Stimulated activated CD4-positive, alpha-beta T cell treated with anti-CD3 and anti-CD28 coated beads, Interleukin-12 subunit alpha, Interleukin-12 subunit beta, amount 100 ng/mL, for 4 hours (primary cell): Measurements from ENCODE around the gene CGNL1.

Source experiments
- DNase-seq: peaks from one replicate; pipeline ENCODE4 v3.0.0-alpha.2; 2020

The CGNL1 gene

DNA sequence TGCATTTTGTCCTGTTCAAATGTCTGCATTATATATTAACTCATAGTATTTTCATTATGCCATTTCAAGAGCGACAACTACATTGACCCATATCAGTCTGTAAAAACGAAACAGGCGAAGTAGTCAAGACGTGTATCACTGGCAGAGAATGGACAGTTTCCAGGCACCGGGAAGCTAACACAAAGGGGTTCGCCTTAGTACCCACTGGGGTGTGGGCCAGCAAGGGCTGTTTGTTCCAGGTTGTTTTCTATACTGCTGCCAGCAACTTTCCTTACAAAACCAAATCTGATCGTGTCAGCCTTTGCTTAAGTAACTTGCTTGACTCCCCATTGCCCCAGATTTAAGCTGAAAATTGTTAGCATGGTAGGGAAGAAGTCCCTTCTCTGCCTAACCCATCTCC is 87.1 kb downstream of the CGNL1 start:
- DNase-seq, result no peak

DNA sequence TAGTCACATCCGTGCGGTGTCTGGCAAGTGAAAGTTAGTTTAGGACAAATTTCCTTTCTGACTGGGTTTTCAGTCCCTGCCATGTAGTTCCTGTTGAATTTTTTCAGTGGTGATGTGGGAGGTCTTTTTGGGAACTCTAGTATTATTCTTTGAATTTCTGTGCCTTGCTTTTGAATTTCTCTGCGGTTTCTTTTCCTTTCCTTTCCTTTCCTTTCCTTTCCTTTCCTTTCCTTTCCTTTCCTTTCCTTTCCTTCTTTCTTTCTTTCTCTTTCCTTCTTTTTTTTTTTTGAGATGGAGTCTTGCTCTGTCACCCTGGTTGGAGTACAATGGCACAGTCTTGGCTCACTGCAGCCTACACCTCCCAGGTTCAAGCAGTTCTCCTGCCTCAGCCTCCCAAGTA is 88.2 kb downstream of the CGNL1 start:
- no peak for DNase-seq

DNA sequence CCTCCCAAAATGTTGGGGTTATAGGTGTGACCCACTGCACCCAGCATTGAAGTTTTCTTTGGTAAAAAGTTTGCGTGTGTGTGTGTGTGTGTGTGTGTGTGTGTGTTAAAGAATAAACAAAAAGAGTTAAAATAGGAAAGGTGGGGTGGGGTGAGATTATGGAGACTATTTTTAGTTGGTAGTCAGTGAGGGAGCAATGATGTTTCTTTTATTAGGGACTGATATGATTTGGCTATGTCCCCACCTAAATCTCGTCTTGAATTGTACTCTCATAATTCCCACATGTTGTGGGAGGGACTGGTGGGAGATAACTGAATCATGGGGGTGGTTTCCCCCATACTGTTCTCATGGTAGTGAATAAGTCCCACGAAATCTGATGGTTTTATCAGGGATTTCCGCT is 92.2 kb downstream of the CGNL1 start:
- DNase-seq, result no peak

DNA sequence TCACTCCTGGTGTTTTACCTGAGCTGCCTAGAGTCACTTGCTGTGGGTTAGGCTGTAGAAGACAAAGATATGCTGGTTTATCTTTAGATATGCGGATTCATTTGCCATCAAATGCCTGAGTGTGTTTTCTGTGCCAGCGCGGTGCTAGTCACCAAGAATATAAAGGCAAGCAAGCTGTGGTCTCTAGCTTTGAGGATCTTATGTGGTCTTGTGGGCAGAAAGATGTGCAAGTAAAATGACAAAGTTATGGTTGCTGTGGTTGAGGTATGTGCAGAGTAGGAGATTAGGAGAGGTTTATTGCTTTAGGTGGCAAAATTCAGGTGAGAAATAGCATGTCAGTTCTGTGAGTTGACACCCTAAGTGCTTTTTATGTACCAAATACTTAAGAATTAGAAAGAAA is 94.2 kb downstream of the CGNL1 start:
- DNase-seq, result no peak

DNA sequence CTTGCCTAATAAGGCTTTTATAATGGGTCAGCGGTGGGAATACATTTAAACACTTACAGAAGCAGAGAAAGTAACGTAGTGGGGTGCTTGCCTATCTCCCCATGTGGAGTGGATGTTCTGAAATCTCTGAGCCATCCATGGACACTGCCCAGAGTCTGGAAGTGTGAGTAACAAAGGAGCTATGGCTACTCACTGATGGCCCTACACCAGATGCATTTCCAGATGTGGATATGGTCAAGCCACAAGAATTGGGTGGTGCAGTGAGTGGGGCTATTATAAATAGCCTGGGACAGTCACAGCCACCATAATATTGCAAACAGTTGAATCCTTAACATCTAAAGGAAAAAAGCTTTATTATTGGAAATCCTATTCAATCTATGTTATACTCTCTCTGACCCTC is 96.6 kb downstream of the CGNL1 start:
- no peak for DNase-seq

DNA sequence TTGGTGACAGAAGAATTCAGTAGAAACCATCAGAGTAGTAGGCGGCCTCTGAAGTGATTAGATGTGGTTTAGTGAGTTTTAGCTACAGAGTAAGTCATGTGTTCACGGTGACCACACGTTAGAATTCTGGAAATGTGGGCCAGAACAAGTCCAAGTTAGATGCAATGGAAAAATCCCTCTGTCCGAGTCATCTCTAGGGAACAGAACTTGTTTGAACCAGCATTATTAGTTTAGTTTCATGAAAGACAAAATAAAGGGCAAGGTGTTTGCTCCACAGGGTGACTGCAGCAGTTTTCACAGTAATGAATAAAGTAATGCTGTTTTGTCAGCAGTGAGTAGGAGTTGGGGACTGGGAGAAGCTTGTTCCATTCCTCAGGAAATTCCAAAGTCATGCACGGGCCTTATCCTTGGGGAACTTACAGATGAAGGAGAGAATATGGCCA is 100.2 kb downstream of the CGNL1 start:
- no peak for DNase-seq

DNA sequence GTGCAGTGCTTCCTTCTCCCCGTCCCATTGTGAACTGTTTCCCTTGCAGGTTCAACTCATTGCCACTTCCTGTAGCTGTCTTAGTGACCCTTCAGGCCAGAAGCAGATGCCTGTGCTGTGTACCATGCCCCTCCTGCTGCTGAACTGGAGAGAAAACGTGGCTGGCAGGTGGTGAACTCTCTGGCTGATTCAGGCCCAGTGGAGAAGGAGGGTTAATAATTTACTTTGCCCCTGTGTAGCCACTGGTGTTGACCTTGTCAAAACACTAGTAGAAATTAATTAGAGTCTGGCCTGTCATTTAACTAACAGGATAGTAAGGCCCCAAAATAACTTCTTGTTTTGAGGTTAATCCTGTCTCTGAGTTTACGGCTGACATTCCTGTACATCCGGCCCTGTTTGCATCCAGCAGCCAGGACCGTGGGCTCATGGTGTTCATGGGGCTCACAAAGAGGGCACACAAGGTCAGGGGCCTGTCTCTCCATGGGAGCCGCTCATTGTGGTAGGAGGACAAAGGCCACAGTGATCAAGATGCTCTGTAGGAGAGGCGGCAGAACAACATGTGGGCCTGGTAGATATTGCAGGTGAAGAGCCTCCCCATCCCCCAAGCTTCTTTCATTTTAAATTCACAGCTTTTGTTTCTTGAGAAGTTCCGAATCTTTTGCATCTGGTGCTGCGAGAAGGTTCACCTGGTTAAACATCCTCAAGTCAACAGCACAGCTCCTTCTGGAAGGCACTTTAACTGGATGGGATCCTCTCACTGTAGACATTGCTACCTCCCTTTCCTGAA is 101.6 kb downstream of the CGNL1 start:
- no peak for DNase-seq

DNA sequence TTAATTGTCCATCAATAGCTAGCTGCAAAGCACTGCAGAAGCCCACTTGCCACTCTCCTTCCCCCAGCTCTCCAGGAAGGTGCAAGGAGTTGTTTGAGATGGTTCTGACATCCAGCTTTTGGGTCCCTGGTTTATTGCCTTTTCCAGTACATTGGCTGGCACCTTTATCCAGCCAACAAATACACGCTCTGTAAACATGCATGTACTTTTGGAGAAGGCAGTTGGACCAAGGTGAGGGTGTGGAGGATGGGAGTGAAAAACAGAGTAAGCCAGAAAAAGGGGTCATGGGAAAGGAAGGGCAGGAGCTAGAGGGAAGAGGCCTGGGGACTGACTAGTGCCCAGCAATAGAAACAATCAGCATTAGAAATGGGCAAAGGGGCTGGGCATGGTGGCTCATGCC is 102.7 kb downstream of the CGNL1 start:
- DNase-seq, result no peak

DNA sequence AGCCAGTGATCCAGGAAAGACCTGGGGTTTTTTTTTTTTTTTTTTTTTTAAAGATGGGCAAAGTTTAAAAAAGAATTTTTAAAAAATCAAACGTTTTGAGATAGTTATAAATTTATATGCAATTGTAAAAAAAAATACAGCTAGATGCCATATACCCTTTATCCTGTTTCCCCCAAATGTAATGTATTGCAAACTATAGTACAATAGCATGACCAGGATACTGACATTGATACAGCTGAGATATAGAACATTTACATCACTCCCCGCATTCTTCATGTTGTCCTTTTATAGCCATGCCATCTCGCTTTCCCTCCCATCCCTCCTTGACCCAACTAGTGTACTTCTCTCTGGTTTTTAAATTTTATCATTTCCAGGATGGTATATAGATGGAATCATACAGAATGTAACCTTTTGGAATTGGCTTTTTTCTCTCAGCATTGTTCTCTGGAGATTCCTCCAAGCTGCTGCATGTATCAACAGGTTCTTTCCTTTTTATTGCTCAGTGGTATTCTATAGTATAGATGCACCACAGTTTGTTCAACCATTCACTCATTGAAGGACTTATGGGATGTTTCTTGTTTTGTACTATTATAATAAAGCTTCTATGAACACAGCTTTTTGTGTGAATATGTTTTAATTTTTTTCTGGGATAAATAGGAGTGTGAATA is 104.9 kb downstream of the CGNL1 start:
- DNase-seq, result no peak

DNA sequence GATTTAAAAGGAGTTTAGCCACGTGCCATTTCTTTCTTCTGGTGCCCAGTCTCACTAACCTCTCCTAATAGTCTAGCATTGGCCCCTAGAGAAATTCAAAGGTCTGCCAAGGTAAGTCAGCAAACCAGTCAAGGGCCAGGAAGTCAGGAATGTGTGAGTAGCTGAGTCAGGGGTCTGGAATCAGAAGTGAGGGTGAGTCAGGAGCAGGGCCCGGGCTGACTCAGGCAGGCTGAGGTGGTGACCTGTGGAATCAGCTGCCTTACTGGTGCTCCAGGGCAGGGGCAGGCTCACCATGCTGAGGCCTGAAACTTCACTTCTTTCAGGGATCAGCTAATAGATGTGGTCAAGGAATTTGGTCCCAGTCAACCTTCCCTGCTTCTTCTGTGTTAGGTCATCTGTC is 109.6 kb downstream of the CGNL1 start:
- DNase-seq, result no peak

DNA sequence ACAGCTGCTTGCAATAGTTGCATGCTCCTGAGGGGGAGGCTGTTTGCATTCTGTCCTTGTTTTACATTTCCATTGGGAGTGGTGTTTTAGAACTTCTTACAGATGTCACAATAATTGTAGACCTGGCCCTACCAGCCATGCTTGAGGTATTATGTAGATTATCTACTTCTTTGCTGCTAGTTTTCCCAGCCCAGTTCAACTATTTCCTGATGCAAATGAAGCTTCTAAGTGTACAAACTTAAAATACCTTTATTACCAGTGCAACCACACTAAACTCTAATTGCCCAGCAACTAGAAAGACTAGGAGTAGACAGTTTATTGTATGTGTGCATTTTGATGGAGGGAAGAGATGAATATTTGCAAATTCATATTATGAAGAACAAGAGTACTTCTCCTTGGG is 110.5 kb downstream of the CGNL1 start:
- no peak for DNase-seq

DNA sequence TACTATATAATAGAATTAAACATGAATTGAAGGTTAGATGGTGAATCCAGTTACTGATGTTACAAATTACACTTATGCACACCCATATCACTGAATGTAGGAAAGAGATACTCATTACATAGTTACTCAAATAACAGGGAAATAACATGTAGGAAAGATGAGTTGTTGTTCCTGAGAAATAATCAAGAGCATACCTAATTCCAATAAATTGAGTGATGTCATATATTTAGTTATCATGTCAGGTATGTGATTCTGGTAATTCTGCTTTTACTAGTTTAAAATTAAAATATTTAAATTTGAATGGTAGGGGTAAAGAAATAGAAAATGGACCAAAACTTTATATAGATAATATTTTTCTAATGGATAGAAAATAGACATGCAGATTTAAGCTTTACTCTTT is 112.8 kb downstream of the CGNL1 start:
- DNase-seq, result no peak

DNA sequence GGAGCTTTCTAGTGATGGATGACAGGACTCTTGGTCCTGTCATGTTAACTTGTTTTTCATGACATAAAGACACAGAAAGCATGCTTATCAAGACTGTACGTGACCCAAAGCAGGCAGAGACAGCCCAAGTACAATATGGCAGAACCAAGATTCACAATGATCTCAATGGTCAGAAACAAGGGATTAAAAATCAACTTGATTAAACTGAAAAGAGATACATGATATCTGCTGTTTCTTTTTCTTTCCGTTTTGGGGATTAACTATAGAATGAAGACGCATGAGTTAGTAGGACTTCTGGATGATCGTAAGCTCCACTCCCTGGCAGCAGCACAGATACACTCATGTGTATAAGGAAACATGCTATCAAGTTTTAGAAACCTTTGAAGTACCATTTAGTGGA is 117.0 kb downstream of the CGNL1 start:
- no peak for DNase-seq

DNA sequence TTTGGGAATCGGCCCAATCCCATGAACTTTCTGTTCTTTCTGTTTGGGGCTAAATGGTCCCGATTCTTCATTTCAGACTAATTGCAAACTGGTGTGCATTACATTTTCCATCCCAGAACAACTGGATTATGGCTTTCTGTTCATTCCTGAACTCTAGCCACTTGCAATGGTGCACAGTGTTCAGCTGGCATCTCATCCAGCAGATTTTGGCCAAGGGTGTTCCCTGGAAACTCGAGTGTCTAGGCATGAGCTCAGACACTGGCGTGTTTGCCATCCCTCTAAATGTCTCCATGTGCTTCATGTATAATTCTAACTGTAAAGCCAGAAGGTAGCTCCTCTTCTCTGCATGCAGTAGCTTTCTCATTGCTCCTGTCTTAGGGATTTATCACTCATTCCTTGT is 118.3 kb downstream of the CGNL1 start:
- DNase-seq, result no peak

DNA sequence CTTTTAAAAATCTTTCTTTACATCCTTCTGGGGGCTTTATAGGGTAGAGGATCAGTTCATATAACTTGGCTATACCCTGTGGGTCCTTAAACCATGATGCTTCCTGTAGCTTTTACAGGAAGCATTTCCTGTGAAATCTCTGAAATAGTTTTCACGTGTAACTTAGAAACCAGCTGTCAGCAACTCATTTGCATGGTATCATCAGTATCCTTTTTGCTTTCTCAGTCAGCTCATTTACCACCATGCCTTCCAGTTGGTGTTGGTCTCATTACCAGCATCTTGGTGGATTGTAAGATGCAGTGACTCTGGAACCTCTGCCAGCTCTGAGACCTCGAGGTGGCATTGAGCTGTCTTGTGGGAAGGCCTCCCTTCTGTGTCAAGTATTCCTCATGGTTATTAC is 118.7 kb downstream of the CGNL1 start:
- DNase-seq, result no peak

DNA sequence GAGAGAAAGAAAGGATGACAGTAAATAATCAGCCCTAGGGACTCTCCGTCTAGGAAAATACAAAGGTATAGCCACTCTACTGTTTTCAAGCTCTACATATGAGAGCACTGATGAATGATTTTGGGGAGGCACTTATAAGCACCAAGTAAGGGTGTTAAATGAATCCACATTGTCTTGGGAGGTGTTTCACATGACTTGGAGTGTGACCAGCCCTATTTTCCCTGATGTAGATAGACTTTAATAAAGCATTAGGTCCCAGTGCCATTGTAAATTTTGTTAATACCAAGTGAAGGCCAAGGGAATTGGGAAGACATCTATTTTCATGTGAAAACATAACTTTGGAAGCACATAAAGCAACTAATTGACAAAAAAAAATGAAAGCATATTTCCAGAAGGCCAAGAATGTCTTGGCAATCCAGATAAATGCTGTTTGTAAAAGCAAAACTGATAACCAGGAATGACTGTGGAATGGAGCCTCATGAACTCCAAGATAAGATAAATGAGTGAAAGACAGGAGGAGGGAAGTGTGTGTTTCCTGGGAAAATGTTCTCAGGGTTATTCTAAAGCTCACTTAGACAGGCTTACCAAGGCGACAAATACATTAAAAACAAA is 119.4 kb downstream of the CGNL1 start:
- DNase-seq, result no peak

DNA sequence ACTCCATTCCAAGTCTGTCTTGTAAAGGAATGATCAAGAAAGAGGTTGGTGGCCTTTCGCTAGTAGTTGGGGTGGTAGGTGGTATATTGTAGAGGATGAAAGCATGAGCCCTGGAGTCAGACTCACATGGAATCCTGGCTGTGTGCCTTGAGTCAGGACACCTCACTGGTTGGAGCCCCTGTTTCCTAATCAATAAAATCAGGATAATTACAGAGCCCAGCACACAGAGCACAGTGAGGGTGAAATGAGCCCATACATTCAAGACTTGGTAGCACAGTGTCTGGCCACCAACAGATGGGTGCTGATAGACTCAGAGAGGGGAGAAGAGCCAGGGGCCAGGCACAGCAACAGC is 120.3 kb downstream of the CGNL1 start:
- DNase-seq, result no peak

DNA sequence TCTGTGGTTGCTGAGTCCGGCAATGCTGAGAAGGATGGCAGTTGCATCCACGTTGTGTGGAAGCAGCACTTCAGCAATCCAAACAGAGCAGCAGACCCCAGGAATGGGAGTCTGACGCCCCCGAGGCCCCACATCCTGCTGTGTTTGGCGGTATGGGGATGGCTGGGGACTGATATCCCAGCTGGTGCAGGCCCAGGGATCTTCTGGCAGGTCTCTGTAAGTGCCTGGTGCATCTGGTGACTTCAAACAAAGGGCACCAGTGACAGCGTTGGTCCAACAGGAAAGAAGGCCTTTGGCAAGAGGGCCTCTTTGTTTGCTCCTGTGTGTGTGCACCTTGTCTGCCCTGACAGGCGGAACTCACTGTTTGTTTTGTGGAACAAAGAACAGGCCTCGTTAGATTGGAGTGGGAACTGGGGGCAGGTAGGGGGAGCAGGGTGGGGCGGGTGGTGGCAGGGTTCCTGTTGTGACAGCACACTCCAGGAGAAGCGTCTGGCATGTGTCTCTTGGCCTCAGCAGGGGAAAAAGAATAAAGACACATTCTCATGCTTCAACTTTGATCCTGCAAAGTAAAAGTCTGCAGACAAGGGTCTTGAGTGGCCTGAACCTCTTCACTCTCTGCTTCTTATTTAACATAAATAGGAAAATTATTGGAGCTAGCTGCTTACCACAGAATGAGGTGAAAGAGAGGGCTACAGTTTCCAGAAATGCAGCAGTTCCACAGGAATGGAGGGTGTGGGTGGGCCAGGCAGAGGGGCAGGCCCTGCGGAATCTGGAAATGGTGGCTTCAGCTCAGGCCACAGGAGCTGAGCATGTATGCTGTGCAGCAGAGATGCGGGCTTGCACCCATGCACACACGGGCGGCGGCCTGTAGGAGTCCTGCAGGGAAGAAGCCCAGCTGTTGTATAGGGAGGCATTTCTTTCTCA is 120.9 kb downstream of the CGNL1 start:
- no peak for DNase-seq

DNA sequence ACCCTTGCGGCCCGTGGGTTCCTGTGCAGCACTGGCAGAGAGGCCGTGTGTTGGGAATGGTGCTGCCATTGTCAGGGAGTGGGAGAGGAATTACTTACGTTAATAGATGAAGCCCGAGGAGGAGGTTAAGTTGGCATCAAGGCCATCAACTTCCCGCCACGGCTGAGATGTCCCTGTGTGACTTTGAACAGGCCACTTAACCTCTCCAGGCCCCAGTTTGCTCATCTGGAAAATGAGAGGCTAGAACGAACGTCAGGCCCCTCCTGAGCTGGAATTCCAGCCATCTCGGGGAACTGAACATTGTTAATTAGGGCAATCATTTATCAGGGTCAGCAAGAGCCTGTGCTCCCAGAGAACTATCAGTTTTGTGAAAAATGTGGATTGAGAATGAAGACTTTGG is 124.0 kb downstream of the CGNL1 start:
- no peak for DNase-seq

DNA sequence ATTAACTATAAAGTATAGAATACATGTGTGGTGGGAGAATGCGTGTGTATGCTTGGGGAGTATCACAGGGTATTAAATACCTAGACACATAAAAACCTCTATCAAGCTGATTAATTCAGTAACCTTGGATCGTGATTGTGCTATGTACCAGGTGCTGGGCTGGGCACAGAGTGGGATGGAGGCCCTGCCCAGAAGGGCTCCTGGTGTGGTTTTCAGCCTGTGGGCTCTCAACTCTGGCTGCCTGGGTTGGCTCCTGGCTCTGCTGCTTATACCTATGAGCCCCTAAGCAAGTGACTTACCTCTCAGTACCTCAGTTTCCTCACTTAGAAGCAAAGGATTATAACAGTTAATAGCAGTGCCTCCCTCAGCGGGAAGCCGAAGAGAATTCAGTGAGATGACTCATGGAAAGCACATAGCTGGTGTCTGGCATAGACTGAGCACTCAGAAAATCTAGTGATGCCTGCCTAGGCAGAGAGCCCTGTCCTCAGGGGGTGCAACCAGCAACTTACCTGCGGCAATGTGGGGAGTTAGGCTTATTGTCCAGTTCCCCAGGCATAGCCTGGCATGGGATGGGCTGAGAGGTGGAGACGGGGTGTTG is 124.8 kb downstream of the CGNL1 start:
- DNase-seq, result no peak

DNA sequence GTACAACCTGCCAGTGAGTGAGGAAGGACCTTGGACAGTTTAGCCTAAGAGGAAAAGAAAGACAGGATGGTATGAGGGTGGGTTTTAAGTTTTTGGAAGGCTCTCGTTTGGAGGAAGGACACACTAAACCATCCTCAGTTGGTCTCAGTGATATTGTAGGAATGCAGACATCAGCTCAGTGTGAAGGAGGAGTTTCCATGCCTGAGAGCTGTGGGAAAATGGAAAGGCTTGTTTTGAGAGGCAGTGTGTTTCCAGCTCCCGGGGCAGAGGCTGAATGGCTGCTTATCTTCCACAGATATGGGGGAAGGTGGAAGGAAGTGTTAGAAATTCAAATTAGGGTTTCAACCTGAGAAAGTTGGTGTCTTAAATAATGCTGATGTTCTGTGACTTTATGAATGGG is 125.8 kb downstream of the CGNL1 start:
- DNase-seq, result no peak

DNA sequence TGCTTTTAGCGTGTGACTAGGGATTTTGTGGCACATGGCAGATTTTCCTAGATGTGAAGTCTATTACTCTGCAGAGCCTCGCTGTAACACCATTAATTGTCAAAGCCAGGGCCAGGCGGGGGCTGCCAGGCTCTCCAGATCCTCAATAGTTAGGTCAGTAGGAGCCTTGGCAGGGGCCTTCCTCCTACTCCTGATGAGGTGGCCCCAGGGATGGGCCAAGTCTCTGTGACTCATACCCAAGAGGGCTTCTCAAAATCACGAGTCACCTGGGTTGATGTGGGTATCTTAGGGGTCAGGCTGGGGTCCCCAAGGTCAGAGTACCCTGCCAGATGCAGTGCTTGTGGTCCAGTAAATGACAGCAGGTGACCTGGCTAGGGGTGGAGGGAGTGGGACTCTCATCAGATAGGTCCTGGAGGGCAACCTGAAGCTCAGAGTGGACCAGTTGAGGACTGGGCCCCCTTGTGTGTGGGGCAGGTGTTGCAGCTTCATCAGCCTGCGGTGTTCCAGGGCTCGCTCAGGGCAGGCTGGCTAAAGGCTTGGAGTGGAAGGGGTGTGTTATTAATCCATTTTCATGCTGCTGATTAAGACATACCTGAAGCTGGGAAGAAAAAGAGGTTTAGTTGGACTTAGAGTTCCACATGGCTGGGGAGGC is 126.9 kb downstream of the CGNL1 start:
- DNase-seq, result no peak
